ENCODE data around the gene PIP. TPM values are rescaled to one million over a fixed set of nuclear protein-coding genes. Genes with fewer than 3 reads are reported as not detected.
"Not testable (repeated sequence)": the region's sequence is repeated elsewhere in the genome, so short reads cannot be mapped to it uniquely, and the experiment has no call there.

Gene PIP, protein sequence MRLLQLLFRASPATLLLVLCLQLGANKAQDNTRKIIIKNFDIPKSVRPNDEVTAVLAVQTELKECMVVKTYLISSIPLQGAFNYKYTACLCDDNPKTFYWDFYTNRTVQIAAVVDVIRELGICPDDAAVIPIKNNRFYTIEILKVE
- not detected for total RNA-seq

GRCh38 chr7:143131781-143132180 is at the start of gene PIP:
Gene PIP (plus strand): TSS chr7:143132077. CDS start chr7:143132117, 40 bp downstream.
- CTCF ChIA-PET, result interaction anchor here (1.1 kb wide), 1 partner anchor 128 kb away, joined by 3 read pairs; no protein-coding TSS in a partner anchor
- H3K4me3 Mint-ChIP-seq, result no peak within 1 kb of the TSS
- H3K4me1 Mint-ChIP-seq (ENCODE audit: low read depth), result no peaks in the 10 kb centered on the region

DNA sequence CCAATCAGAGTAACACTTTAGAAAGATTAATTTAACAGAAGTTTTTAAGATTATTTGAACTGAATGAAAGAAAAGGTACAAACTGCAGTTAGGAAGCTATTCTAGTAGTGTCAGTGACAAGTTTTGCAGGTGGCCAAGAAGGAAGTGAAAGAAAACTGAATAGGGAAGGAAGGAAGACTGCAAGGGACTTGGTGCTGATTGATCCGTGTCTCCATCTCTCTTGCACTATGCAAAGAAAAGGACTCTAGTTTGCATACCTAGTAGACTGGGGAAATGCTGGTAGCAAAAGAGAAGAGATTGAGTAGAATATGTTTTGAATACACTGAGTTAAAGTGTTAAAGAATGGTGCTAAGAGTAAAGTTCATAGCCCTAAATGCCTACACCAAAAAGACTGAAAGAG is 46.8 kb upstream of the PIP start:
- Mint-ChIP-seq H3K27me3 (ENCODE audit: low read depth) (peaks cover 3% of the 10 kb centered on the region), H3K27ac (no peak overlapping the region), H3K4me3 (no peak overlapping the region), H3K36me3 (ENCODE audit: low read depth) (no peaks in the 10 kb centered on the region), H3K4me1 (ENCODE audit: low read depth) (no peaks in the 10 kb centered on the region), H3K9me3 (ENCODE audit: insufficient read depth) (peaks cover 5% of the 10 kb centered on the region)
- CTCF ChIA-PET, result no interaction called here
- ATAC-seq (no peak), DNase-seq (no peak)
- POLR2A ChIA-PET, result no interaction called here

More at GRCh38 chr7:143131781-143132180, at the start of gene PIP:
- peaks cover 13% of the 10 kb centered on the region for H3K27me3 Mint-ChIP-seq (ENCODE audit: low read depth)
- no peak for ATAC-seq
- no peaks in the 10 kb centered on the region for H3K36me3 Mint-ChIP-seq (ENCODE audit: low read depth)
- DNase-seq, result no peak
- H3K27ac Mint-ChIP-seq, result no peak within 1 kb of the TSS
- POLR2A ChIA-PET, result no interaction called here
- no peaks in the 10 kb centered on the region for H3K9me3 Mint-ChIP-seq (ENCODE audit: insufficient read depth)

DNA sequence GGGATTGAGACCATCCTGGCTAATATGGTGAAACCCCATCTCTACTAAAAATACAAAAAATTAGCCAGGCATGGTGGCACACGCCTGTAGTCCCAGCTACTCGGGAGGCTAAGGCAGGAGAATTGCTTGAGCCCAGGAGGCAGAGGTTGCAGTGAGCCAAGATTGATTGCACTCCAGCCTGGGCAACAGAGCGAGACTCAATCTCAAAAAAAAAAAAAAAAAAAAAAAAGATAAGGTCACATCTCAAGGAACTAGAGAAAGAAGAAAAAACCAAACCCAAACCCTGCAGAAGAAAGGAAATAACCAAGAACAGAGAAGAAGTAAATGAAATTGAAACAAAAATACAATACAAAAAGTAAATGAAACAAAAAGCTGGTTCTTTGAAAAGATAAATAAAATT is 46.3 kb upstream of the PIP start:
- CTCF ChIA-PET, DNase-seq: not testable (repeated sequence)

GRCh38 chr7:143088549-143089231 is 43.2 kb upstream of the PIP start:
- CTCF ChIA-PET; ATAC-seq; POLR2A ChIA-PET; H3K27ac Mint-ChIP-seq; DNase-seq; H3K36me3 Mint-ChIP-seq (ENCODE audit: low read depth); H3K4me3 Mint-ChIP-seq; H3K27me3 Mint-ChIP-seq (ENCODE audit: low read depth); H3K9me3 Mint-ChIP-seq (ENCODE audit: insufficient read depth); H3K4me1 Mint-ChIP-seq (ENCODE audit: low read depth): not testable (repeated sequence)

More for the DNA sequence above, 46.3 kb upstream of the PIP start:
- H3K27ac Mint-ChIP-seq; H3K36me3 Mint-ChIP-seq (ENCODE audit: low read depth); H3K4me3 Mint-ChIP-seq; POLR2A ChIA-PET; H3K9me3 Mint-ChIP-seq (ENCODE audit: insufficient read depth); ATAC-seq; H3K4me1 Mint-ChIP-seq (ENCODE audit: low read depth); H3K27me3 Mint-ChIP-seq (ENCODE audit: low read depth): not testable (repeated sequence)

DNA sequence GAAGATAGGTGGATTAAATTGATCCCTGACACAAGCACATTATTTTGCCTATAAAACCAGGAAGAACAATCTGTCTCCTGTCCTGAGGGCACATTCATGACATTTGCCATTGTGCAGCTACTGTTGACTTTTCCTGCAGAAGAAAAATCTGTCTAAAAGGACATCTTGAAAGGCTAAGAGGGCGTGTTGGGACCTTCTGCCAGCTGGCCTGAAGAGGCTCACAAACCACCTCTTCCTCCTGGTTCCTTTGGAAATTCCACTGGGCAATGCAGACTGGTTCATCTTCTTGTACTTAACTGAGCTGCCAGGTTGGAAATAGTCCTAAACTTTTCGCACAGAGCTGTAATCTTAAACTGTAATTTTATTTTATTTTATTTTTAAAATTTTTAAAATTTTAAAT is 35.7 kb upstream of the PIP start:
- DNase-seq, result no peak
- peaks cover 10% of the 10 kb centered on the region for H3K9me3 Mint-ChIP-seq (ENCODE audit: insufficient read depth)
- H3K4me1 Mint-ChIP-seq (ENCODE audit: low read depth), result no peaks in the 10 kb centered on the region
- ChIA-PET POLR2A (no interaction called here), CTCF (no interaction called here)
- H3K36me3 Mint-ChIP-seq (ENCODE audit: low read depth), result no peaks in the 10 kb centered on the region
- no peak overlapping the region for H3K27ac Mint-ChIP-seq
- no peak overlapping the region for H3K4me3 Mint-ChIP-seq
- ATAC-seq, result no peak
- no peaks in the 10 kb centered on the region for H3K27me3 Mint-ChIP-seq (ENCODE audit: low read depth)

DNA sequence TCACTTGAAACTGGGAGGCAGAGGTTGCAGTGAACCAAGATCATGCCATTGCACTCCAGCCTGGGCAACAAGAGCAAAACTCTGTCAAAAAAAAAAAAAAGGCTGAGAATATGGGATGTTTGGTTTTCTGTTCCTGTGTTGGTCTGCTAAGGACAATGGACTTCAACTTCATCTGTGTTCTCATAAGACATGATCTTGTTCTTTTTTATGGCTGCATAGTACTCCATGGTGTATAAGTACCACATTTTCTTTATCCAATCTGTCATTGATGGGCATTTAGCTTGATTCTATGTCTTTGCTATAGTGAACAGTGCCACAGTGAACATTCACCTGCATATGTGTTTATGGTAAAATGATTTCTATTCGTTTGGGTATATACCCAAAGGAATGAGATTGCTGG is 32.3 kb upstream of the PIP start:
- CTCF ChIA-PET; H3K9me3 Mint-ChIP-seq (ENCODE audit: insufficient read depth); POLR2A ChIA-PET; H3K27me3 Mint-ChIP-seq (ENCODE audit: low read depth); DNase-seq; H3K27ac Mint-ChIP-seq; H3K4me1 Mint-ChIP-seq (ENCODE audit: low read depth); H3K36me3 Mint-ChIP-seq (ENCODE audit: low read depth); ATAC-seq; H3K4me3 Mint-ChIP-seq: not testable (repeated sequence)

GRCh38 chr7:143104759-143105158 is 27.1 kb upstream of the PIP start:
- ChIA-PET POLR2A (no interaction called here), CTCF (no interaction called here)
- Mint-ChIP-seq H3K27me3 (ENCODE audit: low read depth) (no peaks in the 10 kb centered on the region), H3K9me3 (ENCODE audit: insufficient read depth) (peaks cover 4% of the 10 kb centered on the region), H3K36me3 (ENCODE audit: low read depth) (no peaks in the 10 kb centered on the region), H3K4me3 (no peak overlapping the region), H3K4me1 (ENCODE audit: low read depth) (no peaks in the 10 kb centered on the region), H3K27ac (no peak overlapping the region)
- no peak for DNase-seq
- ATAC-seq, result no peak

DNA sequence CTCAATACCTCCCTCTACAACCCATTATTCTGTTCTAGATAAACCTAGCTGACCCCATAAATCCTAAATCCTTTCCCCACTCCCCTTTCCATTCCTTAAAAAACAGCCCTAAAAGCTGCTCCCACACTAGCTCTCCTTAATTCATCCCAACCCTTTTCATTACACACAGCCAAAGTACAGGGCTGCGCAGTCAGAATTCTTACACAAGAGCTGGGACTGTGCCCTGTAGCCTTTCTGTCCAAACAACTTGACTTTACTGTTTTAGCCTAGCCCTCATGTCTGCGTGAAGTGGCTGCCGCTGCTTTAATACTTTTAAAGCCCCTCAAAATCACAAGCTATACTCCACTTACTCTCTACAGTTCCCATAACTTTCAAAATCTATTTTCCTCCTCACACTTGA is 23.9 kb upstream of the PIP start:
- POLR2A ChIA-PET; DNase-seq; CTCF ChIA-PET; H3K4me1 Mint-ChIP-seq (ENCODE audit: low read depth); H3K27me3 Mint-ChIP-seq (ENCODE audit: low read depth); H3K36me3 Mint-ChIP-seq (ENCODE audit: low read depth); H3K9me3 Mint-ChIP-seq (ENCODE audit: insufficient read depth); H3K4me3 Mint-ChIP-seq; ATAC-seq; H3K27ac Mint-ChIP-seq: not testable (repeated sequence)

DNA sequence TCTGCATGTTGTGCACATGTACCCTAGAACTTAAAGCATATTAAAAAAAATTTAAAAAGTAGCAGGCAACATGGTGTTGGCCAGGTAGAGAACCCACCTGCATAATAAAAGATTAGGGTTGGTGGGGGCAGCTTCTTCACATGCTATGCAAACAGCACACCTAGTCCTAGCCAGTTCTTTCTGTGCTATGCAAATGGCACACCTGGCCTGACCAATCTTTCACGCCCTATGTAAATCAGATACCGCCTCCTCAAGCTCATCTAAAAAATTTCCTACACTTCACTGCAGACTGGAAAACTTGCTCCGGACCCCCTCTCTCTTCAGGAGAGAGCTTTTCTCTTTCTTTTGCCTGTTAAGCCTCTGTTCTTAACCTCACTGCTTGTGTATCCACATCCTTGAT is 14.5 kb upstream of the PIP start:
- ChIA-PET CTCF (interaction anchor here (1.0 kb wide), 1 partner anchor 98 kb away, joined by 3 read pairs; no protein-coding TSS in a partner anchor), POLR2A (no interaction called here)
- Mint-ChIP-seq H3K4me3 (no peak overlapping the region), H3K9me3 (ENCODE audit: insufficient read depth) (no peaks in the 10 kb centered on the region), H3K36me3 (ENCODE audit: low read depth) (no peaks in the 10 kb centered on the region), H3K4me1 (ENCODE audit: low read depth) (no peaks in the 10 kb centered on the region), H3K27me3 (ENCODE audit: low read depth) (no peaks in the 10 kb centered on the region), H3K27ac (no peak overlapping the region)
- ATAC-seq (no peak), DNase-seq (no peak)

DNA sequence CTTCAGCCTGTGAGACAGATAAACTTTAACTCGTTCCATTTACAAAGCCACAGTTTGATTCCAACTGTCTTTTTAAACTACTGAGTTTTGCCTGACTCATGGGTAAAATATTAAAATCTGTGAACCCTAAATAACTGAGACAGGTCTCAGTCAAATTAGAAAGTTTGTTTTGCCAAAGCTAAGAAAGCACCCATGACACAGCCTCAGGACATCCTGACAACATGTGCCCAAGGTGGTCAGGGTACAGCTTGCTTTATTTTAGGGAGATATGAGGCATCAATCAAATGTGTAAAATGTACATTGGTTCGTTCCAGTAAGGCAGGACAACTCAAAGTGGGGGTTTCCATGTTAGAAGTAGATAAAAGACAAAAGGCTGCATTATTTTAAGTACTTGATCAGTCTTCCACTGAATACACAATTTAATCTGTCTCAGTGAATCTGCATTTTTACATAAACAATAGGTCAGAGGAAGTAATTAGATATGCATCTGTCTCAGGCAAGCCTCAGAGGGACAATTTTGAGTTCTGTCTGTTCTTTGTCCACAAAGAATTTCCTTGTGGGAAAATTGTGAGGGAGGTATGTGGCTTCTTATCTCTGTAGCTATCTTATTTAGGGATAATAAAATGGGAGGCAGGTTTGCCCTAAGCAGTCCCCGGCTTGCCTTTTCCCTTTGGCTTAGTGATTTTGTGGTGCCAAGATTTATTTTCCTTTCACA is 11.0 kb upstream of the PIP start:
- Mint-ChIP-seq H3K4me1 (ENCODE audit: low read depth) (no peaks in the 10 kb centered on the region), H3K27me3 (ENCODE audit: low read depth) (no peaks in the 10 kb centered on the region), H3K9me3 (ENCODE audit: insufficient read depth) (peaks cover 4% of the 10 kb centered on the region), H3K27ac (no peak overlapping the region), H3K36me3 (ENCODE audit: low read depth) (no peaks in the 10 kb centered on the region), H3K4me3 (no peak overlapping the region)
- ATAC-seq (no peak), DNase-seq (no peak)
- CTCF ChIA-PET, result no interaction called here
- POLR2A ChIA-PET, result no interaction called here

GRCh38 chr7:143123326-143123725 is 8.6 kb upstream of the PIP start:
- H3K36me3 Mint-ChIP-seq (ENCODE audit: low read depth); CTCF ChIA-PET; ATAC-seq; H3K27ac Mint-ChIP-seq; H3K27me3 Mint-ChIP-seq (ENCODE audit: low read depth); POLR2A ChIA-PET; H3K4me1 Mint-ChIP-seq (ENCODE audit: low read depth); DNase-seq; H3K9me3 Mint-ChIP-seq (ENCODE audit: insufficient read depth); H3K4me3 Mint-ChIP-seq: not testable (repeated sequence)

DNA sequence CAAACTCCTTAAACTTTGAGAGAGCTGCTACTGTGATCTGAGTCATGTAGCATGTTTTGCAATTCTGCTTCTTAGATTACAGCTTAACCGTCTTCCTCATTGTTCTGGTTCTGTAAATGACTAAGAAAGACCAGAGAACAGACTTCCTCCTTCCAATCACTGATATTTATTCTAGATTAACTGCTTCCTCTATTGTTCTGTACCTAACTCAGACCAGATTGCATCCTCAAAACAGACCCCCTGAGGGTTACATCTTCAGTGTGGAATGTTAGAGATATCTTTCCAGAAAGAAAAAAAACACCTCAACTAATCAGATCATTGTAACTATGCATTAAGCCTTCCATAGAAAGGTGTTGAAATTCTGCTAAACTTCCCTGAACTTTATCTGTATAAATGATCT is 5.7 kb upstream of the PIP start:
- Mint-ChIP-seq H3K4me1 (ENCODE audit: low read depth) (no peaks in the 10 kb centered on the region), H3K27ac (no peak overlapping the region), H3K9me3 (ENCODE audit: insufficient read depth) (peaks cover 4% of the 10 kb centered on the region), H3K27me3 (ENCODE audit: low read depth) (peaks cover 11% of the 10 kb centered on the region), H3K36me3 (ENCODE audit: low read depth) (no peaks in the 10 kb centered on the region), H3K4me3 (no peak overlapping the region)
- ATAC-seq (no peak), DNase-seq (no peak)
- CTCF ChIA-PET, result no interaction called here
- POLR2A ChIA-PET, result no interaction called here

All from activated CD8-positive, alpha-beta T cell treated with anti-CD3 and anti-CD28 coated beads, Interleukin-2, amount 10 ng/mL, durations not matched to agents 7 days and 5 days (primary cell).